ENCODE measurements around the gene CACNB2.

DNA sequence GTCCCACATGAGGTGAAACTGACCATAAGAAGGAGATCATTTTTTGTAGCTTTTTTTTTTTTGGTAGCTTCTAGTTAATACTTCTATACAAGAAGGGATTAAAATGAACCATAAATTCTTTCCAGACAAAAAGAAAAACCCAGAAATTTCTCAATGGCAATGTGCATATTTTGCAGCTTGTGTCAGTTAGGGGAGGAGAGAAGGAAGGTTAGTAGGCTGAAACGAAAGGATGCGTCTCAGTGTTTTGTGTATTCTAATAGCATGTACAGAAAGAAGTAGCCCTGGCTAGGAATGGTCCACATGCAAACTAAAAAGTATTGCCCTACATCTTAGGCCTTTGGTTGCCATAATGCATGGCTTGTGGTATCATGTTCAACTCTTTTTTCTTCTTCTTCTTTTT, 90.6 kb downstream of the CACNB2 start:
- TF ChIP-seq EZH2phosphoT487 (IDR thresholded peaks at IDR 0.05; ENCODE audit: low read depth, severe bottlenecking, unreplicated experiment) (no peak), EZH2 (IDR thresholded peaks at IDR 0.05; ENCODE audit: borderline replicate concordance) (no peak)
- TF ChIP-seq, protein P1, sequence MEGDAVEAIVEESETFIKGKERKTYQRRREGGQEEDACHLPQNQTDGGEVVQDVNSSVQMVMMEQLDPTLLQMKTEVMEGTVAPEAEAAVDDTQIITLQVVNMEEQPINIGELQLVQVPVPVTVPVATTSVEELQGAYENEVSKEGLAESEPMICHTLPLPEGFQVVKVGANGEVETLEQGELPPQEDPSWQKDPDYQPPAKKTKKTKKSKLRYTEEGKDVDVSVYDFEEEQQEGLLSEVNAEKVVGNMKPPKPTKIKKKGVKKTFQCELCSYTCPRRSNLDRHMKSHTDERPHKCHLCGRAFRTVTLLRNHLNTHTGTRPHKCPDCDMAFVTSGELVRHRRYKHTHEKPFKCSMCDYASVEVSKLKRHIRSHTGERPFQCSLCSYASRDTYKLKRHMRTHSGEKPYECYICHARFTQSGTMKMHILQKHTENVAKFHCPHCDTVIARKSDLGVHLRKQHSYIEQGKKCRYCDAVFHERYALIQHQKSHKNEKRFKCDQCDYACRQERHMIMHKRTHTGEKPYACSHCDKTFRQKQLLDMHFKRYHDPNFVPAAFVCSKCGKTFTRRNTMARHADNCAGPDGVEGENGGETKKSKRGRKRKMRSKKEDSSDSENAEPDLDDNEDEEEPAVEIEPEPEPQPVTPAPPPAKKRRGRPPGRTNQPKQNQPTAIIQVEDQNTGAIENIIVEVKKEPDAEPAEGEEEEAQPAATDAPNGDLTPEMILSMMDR (IDR thresholded peaks at IDR 0.05; ENCODE audit: poor library complexity), result no peak

Measured in hepatocyte (in vitro differentiated cells).